ENCODE measurements around the gene LRRTM4.
"Not testable (repeated sequence)": the region's sequence is repeated elsewhere in the genome, so short reads cannot be mapped to it uniquely, and the experiment has no call there.

The LRRTM4 gene

DNA sequence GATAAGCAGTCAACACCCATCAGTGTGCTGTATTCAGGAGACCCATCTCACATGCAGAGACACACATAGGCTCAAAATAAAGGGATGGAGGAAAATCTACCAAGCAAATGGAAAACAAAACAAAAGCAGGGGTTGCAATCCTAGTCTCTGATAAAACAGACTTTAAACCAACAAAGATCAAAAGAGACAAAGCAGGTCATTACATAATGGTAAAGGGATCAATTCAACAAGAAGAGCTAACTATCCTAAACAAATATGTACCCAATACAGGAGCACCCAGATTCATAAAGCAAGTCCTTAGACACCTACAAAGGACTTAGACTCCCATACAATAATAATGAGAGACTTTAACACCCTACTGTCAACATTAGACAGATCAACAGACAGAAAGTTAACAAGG lies 358.2 kb downstream of the LRRTM4 start:
- DNase-seq (ENCODE audit: low read depth): not testable (repeated sequence)

DNA sequence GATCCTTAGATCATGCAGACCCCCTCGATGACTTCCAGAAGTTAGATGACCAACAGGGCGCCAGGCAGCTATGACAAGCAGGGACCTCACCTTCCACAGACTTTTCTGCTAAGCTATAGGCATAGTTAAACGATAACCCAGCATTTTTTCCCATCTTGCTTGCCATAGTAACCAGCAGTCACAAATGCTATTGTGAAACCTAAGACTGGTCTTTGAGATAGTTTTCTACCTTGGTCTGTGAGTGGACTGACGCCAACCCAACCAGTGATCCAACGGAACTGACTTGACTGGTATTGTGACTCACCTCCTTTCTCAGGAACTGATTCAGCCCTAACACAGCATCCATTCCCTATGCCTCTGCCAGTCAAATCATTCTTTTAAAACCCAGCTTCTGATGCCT lies 361.2 kb downstream of the LRRTM4 start:
- DNase-seq (ENCODE audit: low read depth): no peak

DNA sequence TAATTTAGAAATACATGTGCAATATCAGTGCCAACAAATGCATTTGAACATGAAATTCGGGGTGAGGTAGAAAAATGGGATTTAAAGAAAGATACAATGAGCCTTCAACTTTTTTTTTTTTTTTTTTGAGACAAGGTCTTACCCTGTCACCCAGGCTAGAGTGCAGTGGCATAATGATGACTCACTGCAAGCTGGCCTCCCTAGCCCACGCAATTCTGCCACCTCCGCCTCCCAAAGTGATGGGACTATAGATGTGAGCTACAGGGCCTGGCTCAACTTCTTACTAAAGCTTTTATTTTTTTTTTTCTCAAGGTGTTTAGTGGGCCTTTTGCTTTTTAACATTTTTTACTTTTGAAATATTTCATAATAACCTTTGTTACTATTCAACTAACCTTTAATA lies 365.6 kb downstream of the LRRTM4 start:
- DNase-seq (ENCODE audit: low read depth): no peak

DNA sequence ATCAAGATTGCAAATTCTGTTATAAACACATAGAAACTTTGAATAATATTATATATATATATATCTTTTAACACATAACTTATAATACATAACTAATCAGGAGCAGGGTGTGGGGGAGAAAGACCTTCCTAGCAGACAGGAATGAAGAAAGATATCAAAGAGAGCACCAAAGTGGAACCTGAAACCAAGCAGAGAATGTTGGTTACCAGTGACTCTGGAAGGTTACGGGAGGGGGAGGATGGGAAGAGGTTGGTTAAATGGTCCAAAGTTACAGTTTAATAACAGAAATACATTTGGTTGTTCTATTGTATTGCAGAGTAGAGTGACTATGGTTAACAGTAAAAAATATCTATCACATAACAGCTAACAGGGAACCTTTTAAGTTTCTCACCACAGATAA lies 366.7 kb downstream of the LRRTM4 start:
- no peak for DNase-seq (ENCODE audit: low read depth)

DNA sequence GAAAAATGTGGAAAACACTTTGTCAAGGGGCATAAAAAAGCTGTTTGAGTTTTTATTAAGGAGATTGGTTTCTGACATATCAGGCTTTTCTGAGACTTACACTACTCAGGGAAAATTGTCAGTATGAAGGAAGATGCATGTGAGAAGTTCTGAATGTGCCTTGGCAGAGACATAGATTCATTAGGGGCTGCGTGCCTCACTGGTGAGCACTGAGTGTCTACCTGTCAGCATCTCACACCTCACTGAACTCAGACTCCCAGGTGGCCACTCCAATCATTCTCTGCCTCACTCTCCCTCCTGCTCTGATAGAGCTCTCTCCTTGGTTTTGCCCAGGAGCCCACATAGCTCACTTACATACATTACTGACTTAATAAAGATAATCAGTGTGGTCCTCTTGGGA lies 372.6 kb downstream of the LRRTM4 start:
- DNase-seq (ENCODE audit: low read depth): no peak

DNA sequence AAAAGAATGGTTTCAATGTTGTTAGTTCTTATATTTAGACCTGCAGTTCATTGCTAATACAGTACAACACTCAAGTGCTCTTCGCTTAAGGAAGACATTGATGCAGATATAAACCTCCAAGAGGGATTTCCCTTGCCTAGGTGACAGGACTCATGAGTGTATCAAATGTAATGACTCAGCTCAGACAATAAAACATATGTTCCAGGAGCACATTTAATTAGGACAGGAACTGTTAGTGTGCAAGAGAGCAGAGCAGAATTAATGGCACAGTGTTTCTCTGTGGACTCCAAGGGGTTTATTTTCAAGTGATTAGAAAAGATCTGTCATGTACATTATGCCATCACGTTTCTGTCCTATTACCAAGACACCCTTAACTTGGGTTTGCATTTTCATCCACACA lies 375.0 kb downstream of the LRRTM4 start:
- DNase-seq (ENCODE audit: low read depth): no peak

DNA sequence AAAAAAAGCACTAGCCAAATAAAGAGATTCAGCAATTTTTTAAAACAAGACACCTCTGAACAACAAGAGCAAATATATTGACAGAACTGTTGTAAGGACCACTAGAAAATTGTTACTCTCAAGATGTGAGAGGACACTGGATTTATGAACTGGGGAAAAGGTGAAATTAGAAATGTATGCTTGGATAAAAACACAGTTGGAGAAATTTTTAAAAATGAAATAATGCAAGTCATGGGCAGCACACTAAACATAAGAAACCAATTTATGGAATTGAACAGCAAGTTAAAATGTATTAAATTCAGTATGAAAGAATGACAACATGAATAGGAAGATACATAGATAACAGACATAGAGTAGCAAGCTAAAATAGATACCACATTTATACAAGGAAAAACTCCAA lies 377.4 kb downstream of the LRRTM4 start:
- no peak for DNase-seq (ENCODE audit: low read depth)

DNA sequence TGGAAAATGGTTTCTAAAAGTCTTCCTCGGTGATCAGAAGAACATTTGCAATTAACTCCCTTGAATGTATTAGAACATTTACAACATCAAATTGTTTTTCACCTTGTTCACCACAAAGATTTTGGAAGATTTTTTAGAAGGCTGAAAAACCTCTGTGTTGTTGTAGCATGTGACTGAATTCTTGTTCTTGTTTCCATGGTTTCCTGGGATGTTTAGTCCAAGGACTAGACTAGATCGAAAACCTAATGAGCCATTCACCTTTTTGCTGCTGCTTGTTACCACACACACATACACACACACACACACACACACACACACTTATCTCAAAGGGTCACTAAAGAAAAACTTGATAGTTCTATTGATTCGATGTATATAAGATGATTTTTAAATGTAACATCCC lies 380.0 kb downstream of the LRRTM4 start:
- DNase-seq (ENCODE audit: low read depth): no peak

DNA sequence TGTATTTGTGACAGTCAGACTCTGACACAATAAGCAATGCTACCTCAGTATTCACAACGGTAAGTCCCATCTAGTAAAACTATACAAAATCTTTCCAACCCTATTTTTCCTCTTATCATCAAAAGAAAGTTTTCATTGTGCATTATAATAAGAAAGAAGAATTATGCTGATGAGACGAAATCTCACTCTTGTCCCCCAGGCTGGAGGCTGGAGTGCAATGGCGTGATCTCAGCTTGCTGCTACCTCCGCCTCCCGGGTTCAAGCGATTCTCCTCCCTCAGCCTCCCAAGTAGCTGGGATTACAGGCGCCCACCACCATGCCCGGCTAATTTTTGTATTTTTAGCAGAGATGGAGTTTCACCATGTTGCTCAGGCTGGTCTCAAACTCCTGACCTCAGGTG lies 393.7 kb downstream of the LRRTM4 start:
- DNase-seq (ENCODE audit: low read depth): not testable (repeated sequence)

DNA sequence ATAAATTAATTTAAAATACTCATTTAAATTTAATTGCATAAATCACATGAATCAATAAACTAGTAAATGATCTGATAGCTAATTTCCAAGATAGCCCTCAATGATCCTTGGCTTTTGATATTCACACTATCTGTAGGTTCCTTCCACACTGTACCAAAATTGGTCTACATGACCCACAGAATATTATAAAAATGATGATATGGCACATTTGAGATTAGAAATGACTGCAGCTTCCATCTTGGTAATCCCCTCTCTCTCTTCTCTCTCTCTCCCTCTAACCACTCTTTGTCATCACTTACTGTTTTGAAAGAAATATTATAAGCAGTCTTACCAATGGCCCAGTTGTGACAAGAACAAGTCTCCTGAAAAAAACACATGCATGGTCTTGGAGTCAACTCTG lies 394.8 kb downstream of the LRRTM4 start:
- DNase-seq (ENCODE audit: low read depth): no peak

DNA sequence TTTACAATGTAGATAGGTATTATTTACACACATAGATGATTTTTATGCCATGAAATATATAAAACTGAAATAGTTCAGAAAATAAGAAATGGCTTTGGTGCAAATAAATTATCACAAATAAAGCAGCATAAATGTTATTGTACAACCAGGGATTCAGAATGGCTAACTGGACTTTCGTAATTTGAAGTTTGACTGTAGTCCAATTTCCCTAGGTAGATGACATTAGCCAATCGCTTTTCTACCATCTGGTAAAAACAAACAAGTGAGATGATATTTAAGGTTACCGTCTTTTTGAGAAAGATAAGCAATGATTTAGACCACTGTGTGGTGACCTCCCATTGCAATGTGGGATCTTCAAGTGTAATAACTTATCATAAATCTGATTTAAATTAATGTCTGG lies 400.7 kb downstream of the LRRTM4 start:
- no peak for DNase-seq (ENCODE audit: low read depth)

DNA sequence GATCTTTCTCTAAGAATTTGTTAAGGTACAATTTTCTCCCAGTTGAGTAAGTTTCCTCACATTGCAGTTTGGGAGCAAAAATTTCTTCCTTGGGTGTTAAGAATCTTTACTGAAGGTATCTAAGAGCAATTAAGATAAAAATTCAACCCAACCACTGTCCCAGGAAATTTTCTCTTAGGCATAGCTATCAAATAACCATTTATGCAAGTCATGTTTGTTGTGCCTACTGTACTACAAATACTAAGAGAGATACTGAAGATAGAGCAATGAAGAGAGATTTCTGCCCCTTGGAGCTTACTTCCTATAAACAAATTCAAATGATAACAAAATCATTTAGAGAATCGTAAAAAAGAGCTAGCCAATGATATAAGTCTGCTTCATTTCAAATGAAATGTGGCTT lies 402.8 kb downstream of the LRRTM4 start:
- DNase-seq (ENCODE audit: low read depth): no peak

DNA sequence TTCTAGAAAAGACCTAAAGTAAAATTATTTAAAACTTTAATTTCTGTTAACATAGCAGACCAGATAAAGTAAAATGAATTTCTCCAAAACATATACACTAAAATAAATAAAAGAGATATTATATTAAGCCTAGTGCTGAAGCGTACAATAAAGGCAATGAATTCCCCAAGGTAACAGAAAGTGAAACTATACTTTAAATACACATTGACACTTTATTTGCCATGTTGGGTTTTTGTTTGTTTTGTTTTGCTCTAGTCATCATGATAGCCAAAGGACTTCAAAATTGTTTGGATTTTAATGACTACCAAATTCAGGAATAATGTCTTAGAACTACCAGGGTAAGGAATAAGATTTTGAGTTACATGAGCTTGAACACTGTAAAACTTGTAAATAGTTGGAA lies 413.3 kb downstream of the LRRTM4 start:
- DNase-seq (ENCODE audit: low read depth): no peak

DNA sequence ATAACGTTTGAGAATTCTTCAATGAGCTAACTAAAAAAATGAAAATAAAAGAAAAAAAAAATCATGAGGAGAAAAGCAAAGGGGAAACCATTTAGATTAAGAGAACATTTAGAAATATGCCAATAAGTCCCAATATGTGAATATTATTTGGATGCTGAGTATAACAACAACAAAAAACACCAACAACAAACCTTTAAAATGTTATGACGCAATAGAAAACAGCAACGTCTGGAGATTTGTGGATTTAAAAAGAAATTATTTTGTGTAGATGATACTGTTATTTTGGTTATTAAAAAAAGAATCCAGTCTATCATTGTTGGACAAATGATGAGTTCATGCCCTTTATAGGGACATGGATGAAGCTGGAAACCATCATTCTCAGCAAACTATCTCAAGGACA lies 417.2 kb downstream of the LRRTM4 start:
- DNase-seq (ENCODE audit: low read depth): no peak

DNA sequence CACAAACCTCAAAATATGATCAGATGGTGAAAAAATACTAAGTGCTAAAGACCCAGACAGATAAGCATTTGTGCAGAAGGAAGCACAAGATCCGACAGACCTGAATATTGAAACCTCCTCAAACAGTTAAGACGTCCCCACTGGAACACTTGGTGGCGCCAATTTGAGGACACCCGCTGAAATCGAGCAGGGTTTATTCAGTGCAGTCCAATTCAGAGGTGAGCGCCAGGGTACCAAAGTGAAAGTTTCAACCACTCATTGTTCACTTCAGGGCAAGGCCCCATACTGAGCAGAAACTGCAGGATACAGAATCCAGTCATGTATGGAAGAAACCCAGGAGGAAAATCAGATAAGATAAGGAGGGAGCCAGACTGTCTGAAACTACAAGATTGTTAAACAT lies 417.6 kb downstream of the LRRTM4 start:
- DNase-seq (ENCODE audit: low read depth): no peak

DNA sequence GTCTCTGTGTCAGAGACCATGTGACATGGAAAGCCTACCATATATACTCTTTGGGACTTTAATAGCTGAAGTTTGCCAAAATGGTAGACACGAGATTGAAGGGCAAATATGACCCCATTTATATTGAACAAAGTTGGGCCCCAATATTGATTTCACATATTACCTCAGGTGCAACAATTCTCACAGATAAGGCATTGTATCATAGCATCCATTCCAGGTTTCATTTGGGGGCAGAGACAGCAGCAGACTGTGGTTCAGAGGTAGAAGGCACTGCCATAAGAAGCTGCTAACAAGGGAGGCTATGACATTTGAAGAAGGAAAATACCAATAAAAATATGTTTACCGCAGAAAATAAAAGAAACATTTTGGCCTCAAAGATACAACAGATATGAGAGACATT lies 419.2 kb downstream of the LRRTM4 start:
- DNase-seq (ENCODE audit: low read depth): no peak

DNA sequence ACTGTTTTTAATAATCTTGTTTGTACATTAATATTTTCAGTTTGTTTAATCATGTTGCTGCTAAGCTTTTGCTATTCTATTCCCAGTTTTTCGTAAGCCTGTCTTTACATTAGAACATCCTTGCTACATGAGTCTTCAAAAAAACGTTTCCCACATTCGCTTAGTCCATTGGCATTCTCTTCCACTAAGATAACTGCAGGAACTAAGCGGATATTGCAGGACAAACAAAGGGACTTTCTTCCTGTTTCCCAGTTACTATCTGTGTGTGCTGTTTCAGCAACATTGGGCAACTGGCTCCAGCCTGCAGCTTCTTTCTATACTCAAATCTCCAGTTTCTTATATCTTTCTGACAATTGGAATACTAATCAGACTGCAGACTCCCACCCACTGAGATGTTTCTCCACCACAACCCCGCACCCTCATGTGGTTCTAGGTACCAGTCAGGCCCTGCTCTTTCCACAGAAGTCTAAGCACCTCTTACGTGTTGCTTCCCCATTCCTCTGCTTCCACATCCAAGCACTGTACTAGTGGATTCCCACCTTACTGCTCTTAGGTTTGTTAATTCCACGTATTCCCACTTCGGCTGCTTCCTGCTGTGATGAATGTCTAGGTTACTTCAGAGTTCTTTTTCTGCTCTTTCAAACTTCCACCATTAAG lies 420.3 kb downstream of the LRRTM4 start:
- no peak for DNase-seq (ENCODE audit: low read depth)

DNA sequence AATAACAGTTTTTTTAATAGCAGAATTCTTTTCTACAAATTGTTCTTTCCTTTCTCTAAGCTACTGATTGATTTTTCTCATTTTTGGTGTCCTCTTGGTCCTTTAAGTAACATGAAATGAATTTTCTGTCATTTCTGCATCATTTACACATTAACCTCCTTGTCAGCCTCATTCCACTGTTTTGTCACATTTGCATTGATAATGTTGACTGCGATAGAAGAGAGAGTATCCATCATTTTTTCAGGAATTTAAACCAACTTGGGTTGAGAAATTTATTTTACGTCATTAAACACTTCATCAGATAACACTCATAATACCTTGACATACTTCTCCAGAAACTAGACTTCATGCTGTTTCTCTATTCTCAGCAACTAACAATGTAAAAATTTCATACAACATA lies 422.2 kb downstream of the LRRTM4 start:
- DNase-seq (ENCODE audit: low read depth): no peak

DNA sequence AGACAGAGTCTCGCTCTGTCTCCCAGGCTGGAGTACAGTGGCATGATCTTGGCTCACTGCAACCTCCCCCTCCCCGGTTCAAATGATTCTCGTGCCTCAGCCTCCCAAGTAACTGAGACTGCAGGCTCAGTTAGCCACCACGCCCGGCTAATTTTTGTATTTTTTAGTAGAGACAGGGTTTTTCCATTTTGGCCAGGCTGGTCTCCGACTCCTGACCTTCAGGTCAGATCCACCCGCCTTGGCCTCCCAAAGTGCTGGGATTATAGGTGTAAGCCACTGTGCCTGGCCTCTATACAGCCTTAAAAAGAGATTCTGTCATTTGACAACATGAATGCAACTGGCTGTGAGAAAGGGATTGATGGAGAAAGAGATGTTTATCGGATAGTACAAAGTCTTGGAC lies 426.7 kb downstream of the LRRTM4 start:
- DNase-seq (ENCODE audit: low read depth): not testable (repeated sequence)

DNA sequence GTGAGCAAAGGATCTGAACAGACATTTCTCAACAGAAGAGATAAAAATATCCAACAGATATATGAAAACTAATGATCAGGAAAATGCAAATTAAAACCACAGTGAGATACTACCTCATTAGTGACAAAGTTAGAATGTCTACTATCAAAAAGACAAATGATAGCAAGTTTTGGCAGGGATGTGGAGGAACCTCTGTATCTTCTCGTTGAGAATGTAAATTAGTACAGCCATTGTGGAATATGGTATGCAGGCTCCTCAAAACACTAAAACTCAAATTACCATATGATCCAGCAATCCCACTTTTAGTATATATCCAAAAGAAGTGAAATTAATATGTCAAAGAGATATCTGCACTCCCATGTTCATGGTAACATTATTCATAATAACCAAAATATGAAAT lies 427.1 kb downstream of the LRRTM4 start:
- DNase-seq (ENCODE audit: low read depth): no peak

DNA sequence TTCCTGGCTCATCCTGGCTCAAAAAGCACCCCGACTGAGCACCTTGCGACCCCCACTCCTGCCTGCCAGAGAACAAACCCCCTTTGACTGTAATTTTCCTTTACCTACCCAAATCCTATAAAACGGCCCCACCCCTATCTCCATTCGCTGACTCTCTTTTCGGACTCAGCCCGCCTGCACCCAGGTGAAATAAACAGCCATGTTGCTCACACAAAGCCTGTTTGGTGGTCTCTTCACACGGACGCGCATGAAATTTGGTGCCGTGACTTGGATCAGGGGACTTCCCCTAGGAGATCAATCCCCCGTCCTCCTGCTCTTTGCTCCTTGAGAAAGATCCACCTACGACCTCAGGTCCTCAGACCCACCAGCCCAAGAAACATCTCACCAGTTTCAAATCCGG lies 433.8 kb downstream of the LRRTM4 start:
- not testable (repeated sequence) for DNase-seq (ENCODE audit: low read depth)

DNA sequence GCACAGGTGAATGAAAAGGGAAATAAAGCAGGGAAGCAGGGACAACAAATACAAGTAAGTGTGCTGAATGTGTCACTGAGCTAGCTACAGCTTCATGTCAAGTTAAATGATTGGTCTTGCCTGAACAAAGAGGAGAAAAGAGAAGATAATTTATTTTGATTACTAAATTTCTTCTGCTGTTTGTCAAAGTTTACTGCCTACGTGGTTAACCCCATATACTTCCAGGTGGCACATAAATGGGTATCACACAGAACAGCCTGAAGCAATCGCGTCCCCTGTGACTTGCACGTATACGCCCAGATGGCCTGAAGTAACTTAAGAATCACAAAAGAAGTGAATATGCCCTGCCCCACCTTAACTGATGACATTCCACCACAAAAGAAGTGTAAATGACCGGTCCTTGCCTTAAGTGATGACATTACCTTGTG lies 434.2 kb downstream of the LRRTM4 start:
- no peak for DNase-seq (ENCODE audit: low read depth)

DNA sequence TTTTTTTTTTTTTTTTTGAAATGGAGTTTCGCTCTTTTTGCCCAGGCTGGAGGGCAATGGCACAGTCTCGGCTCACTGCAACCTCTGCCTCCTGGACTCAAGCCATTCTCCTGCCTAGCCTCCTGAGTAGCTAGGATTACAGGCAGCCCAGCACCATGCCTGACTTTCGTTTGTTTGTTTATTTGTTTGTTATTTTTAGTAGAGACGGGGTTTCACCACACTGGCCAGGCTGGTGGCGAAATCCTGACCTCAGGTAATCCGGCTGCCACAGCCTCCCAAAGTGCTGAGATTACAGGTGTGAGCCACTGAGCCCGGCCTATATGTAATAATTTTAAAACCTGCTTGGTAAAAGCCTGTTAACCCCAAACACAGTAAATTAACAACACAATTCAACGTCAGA lies 435.7 kb downstream of the LRRTM4 start:
- DNase-seq (ENCODE audit: low read depth): no peak

DNA sequence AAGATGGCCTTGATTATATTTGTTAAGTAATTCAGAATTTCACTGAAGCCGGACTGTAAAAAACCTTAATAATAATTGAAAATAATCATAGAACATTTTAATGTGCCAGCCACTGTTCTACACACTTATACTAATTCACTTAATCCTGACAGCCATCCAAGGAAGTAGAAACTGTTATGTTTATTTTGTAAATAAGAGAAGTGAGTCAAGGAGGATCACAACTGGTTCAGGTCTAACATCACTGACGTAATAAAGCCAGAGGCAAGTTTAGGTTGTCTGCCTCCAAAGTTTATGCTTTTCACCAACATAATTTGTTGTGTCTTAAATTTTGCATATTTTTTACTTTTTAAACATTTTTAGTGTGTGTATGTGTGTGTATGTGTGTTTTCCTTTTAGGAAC lies 436.1 kb downstream of the LRRTM4 start:
- DNase-seq (ENCODE audit: low read depth): no peak

DNA sequence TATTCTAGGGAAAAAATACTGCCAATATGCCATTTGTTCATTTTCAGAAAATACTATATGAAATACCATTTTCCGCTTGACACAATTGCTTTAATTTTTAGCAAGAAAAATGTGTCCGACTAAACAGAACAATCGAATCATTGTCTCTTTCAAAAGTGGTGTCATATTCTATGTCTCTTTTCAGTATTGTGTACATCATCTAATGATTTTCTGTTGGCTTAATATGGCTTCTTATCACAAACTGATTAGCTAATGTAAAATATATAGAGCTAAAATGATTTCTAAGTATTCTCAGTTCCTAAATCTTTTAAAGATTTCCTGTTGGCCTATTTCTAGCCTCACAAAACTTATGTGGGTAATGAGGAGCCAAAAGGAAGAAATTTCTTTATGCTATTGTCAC lies 436.6 kb downstream of the LRRTM4 start:
- no peak for DNase-seq (ENCODE audit: low read depth)

All from activated T-helper 1 cell treated with Interleukin-2 at 50 U/mL for 16 hours (primary cell).